22Rv1 (cell line): ENCODE data around the gene GNG11.

Experiments
- H3K27ac ChIP-seq: fragments of 450-650 bp; 2 replicates; pipeline ENCODE4 v1.5.1; 2017
- ZFX ChIP-seq: fragments of 450-650 bp; IDR thresholded peaks from 2 replicates; pipeline ENCODE4 v1.6.1; 2017; ENCODE audit warnings: antibody characterized with exemption, borderline replicate concordance
- TF ChIP-seq, protein P1 (sequence below): fragments of 450-650 bp; IDR thresholded peaks from 2 replicates; pipeline ENCODE4 v1.5.1; 2017; ENCODE audit warnings: mild to moderate bottlenecking

Gene GNG11

DNA sequence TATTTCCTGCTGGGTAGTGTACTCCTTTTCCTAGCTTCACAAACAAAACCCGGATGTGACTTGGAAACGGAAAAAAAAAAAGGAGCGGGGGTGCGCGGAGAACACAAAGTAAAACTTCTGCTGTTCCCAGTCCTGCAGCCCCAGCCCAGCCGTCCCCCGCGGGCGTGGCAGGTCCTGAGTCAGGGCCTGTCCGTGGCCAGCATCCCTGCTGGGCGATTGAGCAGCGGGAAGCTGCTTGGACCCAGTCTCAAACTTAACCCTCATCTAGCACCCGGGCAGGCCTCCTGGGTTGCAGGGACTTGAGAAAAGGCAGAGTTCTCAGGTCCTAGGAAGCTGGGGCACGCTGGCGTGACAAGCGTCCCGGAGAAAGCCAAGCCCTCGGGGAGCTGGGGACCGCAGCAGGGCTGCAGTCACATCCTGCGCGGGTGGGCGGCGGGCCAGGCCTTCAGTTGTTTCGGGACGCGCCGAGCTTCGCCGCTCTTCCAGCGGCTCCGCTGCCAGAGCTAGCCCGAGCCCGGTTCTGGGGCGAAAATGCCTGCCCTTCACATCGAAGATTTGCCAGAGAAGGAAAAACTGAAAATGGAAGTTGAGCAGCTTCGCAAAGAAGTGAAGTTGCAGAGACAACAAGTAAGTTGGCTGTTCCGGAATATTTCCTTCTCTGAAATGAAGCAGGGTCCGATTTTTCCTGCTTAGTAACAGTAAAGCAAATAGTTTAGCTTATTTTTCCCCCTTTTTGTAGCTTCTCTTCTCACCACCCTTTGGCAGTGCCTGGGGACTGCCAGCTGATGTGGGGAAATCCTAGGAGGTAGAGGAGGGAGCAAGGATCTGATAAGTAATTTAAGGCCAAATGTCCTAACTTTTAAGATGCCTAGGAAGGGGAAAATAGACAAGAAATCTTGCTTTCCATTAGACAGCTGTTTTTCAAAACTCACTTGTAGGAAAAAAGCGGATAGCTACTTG, at the start of gene GNG11:
TSS of gene GNG11 (plus strand) at position 129 of the 960 bp plus-strand sequence. CDS start at position 532, 403 bp downstream.
- H3K27ac ChIP-seq = no peak within 1 kb of the TSS
- TF ChIP-seq, protein P1, sequence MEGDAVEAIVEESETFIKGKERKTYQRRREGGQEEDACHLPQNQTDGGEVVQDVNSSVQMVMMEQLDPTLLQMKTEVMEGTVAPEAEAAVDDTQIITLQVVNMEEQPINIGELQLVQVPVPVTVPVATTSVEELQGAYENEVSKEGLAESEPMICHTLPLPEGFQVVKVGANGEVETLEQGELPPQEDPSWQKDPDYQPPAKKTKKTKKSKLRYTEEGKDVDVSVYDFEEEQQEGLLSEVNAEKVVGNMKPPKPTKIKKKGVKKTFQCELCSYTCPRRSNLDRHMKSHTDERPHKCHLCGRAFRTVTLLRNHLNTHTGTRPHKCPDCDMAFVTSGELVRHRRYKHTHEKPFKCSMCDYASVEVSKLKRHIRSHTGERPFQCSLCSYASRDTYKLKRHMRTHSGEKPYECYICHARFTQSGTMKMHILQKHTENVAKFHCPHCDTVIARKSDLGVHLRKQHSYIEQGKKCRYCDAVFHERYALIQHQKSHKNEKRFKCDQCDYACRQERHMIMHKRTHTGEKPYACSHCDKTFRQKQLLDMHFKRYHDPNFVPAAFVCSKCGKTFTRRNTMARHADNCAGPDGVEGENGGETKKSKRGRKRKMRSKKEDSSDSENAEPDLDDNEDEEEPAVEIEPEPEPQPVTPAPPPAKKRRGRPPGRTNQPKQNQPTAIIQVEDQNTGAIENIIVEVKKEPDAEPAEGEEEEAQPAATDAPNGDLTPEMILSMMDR = no peak
- TF ChIP-seq ZFX = no peak

DNA sequence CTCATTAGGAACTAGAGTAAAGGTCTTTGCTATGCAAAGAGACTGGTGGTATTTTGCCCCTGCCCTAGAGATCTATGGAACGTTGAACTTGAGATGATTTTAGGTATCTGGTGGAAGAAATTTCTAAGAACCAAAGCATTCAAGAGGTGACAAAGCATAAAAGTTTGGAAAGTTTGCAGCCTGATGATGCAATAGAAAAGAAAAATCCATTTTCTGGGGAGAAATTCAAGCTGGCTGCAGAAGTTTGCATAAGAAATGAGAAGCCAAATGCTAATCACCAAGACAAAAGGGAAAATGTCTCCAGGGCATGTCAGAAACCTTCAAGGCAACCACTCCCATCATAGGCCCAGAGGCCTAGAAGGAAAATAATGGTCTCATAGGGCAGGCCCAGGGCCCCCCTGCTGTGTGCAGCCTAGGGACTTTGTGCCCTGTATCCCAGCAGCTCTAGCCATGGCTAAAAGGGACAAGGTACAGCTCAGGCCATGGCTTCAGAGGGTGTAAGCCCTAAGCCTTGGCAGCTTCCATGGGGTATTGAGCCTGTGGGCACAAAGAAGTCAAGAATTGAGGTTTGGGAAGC, 47.4 kb upstream of the GNG11 start:
- no peak overlapping the region for H3K27ac ChIP-seq

GRCh38 chr7:93877742-93878141, 43.8 kb upstream of the GNG11 start:
- H3K27ac ChIP-seq = no peak overlapping the region
- TF ChIP-seq, protein P1 = no peak
- TF ChIP-seq ZFX = no peak

More for the DNA sequence above, 47.4 kb upstream of the GNG11 start:
- TF ChIP-seq, protein P1 = no peak
- no peak for TF ChIP-seq ZFX

DNA sequence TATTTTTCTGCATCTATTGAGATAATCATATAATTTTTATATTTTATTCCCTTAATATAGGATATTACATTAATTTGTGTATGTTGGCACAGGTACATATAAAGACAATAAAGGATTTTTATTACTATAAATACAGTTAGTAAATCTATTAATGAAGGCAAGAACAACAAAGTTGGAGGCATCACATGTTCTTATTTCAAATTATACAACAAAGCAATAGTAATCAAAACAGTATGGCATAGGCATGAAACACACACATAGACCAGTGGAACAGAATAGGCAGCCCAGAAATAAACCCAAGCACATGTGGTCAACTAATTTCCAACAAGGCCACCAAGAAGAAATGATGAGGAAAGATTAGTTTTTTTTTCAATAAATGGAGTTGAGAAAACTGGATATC, 42.2 kb upstream of the GNG11 start:
- H3K27ac ChIP-seq = no peak overlapping the region
- TF ChIP-seq, protein P1 = no peak
- TF ChIP-seq ZFX = no peak

DNA sequence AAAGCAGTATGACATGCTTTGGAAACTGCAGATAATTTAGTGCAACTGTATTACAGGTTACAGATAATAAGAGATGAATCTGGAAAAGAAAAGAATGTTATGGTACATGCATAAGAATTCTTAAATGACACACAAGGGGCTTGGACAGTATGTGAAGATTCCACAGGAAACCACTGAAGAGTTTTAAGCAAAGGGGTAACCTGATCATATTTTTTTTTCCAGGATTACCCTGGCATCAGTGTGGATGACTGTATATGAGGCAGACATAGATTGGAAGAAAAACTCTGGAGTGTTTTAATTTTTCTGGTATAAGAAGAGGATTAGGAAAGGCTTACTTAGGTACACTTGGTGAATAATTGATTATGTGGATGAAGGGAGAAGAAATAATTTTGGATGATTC, 39.1 kb upstream of the GNG11 start:
- H3K27ac ChIP-seq = no peak overlapping the region
- TF ChIP-seq ZFX = no peak
- TF ChIP-seq, protein P1 = no peak

DNA sequence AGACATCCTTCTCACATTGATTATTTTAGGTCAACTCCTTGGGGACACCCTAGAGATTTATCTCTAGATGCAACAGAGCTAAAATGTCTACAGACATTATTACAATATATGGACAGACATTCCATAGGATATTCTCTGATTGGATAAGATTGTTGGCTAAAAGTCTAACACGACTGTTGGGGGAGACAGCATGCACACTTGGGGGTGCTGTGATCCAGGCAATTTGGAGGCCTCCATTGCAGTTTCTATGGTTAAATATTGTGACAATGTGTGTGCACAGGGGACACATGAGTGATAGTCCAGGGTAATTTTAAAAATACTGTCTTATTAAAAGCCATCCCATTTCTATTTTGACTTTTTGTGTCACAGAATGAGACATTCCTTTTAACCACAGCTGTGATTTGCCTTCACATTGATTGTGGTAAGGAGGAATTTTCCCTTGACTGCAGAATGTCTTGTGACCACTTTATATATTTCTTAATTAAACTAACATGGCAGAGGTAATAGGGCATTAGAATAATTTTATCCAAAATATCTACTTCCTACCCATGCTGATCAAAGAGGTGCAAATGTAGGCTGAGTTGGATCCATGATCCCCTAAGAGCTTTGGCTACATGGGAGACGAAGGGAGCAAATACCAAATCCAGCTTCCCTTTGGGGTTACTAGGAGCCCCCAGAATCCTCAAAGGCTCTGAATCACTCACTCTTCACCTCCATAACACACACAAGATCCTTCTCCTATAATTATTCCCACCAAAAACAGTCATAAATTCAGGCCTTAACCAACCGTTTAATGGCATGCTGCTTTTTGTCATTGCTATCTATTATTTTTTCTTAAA, 38.2 kb upstream of the GNG11 start:
- TF ChIP-seq, protein P1 = no peak
- no peak for TF ChIP-seq ZFX
- no peak overlapping the region for H3K27ac ChIP-seq
